Measurements from ENCODE around the gene PID1.

The PID1 gene

GRCh38 chr2:229279516-229279915 is 8.4 kb upstream of the PID1 start:
- TF ChIP-seq CTCF (IDR thresholded peaks at IDR 0.05; ENCODE audit: low read depth, low read length, missing control alignments): no peak
- no peak for DNase-seq (ENCODE audit: low read depth)
- in situ Hi-C loops (cut with HindIII; ENCODE audit: low sequenced_read_pairs): no loop called here
- no peak overlapping the region for H3K4me3 ChIP-seq (ENCODE audit: low read depth, low read length)

- in situ Hi-C loops (cut with HindIII; ENCODE audit: low sequenced_read_pairs): no loop called here
- no peak for TF ChIP-seq CTCF (IDR thresholded peaks at IDR 0.05; ENCODE audit: low read depth, low read length, missing control alignments)
- no peak for DNase-seq (ENCODE audit: low read depth)
- no peak overlapping the region for H3K4me3 ChIP-seq (ENCODE audit: low read depth, low read length)
These were observed 4.4 kb upstream of the PID1 start for GRCh38 chr2:229275506-229275905.

GRCh38 chr2:229273723-229274338 is 2.7 kb upstream of the PID1 start:
- peak; percentile 69 for DNase-seq (ENCODE audit: low read depth)
- in situ Hi-C loops (cut with HindIII; ENCODE audit: low sequenced_read_pairs): no loop called here
- peak; percentile 93 for TF ChIP-seq CTCF (IDR thresholded peaks at IDR 0.05; ENCODE audit: low read depth, low read length, missing control alignments)
- H3K4me3 ChIP-seq (ENCODE audit: low read depth, low read length): peak overlapping the region; percentile 23

GRCh38 chr2:229273006-229273722 is 2.1 kb upstream of the PID1 start:
- in situ Hi-C loops (cut with HindIII; ENCODE audit: low sequenced_read_pairs): no loop called here
- peak overlapping the region; percentile 23 for H3K4me3 ChIP-seq (ENCODE audit: low read depth, low read length)
- TF ChIP-seq CTCF (IDR thresholded peaks at IDR 0.05; ENCODE audit: low read depth, low read length, missing control alignments): no peak
- no peak for DNase-seq (ENCODE audit: low read depth)

- H3K4me3 ChIP-seq (ENCODE audit: low read depth, low read length): peak overlapping the region; percentile 64
- in situ Hi-C loops (cut with HindIII; ENCODE audit: low sequenced_read_pairs): no loop called here
- no peak for DNase-seq (ENCODE audit: low read depth)
- no peak for TF ChIP-seq CTCF (IDR thresholded peaks at IDR 0.05; ENCODE audit: low read depth, low read length, missing control alignments)
These were observed 1.1 kb downstream of the PID1 start for GRCh38 chr2:229269941-229270340.

GRCh38 chr2:229269146-229269545 is 1.9 kb downstream of the PID1 start:
- in situ Hi-C loops (cut with HindIII; ENCODE audit: low sequenced_read_pairs): no loop called here
- no peak overlapping the region for H3K4me3 ChIP-seq (ENCODE audit: low read depth, low read length)
- TF ChIP-seq CTCF (IDR thresholded peaks at IDR 0.05; ENCODE audit: low read depth, low read length, missing control alignments): no peak
- no peak for DNase-seq (ENCODE audit: low read depth)

Measured in astrocyte of the cerebellum (primary cell).